ENCODE data around the gene IFT43. TPM values are rescaled to one million over a fixed set of nuclear protein-coding genes. Genes with fewer than 3 reads are reported as not detected.

IFT43 gene
- polyA plus RNA-seq, 3 donors = 10.3 to 12.4 (median 10.5) TPM

- H3K36me3 Mint-ChIP-seq = no peaks in the 10 kb centered on the region
Observed at GRCh38 chr14:76115010-76115422, 129.5 kb downstream of the IFT43 start.

GRCh38 chr14:76117789-76118484, 132.4 kb downstream of the IFT43 start:
- peaks cover 8 to 9% (median 9%) of the 10 kb centered on the region in 3 donors for H3K27me3 Mint-ChIP-seq (ENCODE audit: low read depth in 3 of 3)
- Histone ChIP-seq H3K4me2 (replicated peaks; ENCODE audit: extremely low read depth, low read length, poor library complexity, severe bottlenecking) (no peak overlapping the region), H4K20me1 (ENCODE audit: insufficient read depth, low read length) (no peaks in the 10 kb centered on the region), H3K27ac (ENCODE audit: low read depth in 1 of 2, low read length in 2 of 2) (no peak overlapping the region), H3K4me1 (ENCODE audit: control insufficient read depth in 1 of 2, insufficient read depth in 2 of 2, low read length in 2 of 2) (no peaks in the 10 kb centered on the region), H3K27me3 (ENCODE audit: control insufficient read depth in 2 of 2, insufficient read depth in 2 of 2, low read length in 2 of 2) (no peaks in the 10 kb centered on the region), H3K4me3 (replicated peaks in 1 of 3; ENCODE audit: low read depth in 2 of 3, low read length in 3 of 3) (no peak overlapping the region), H3K9ac (ENCODE audit: insufficient read depth, low read length, poor library complexity, severe bottlenecking) (no peak overlapping the region), H3K36me3 (replicated peaks in 1 of 2; ENCODE audit: control insufficient read depth in 1 of 2, insufficient read depth in 2 of 2, low read length in 2 of 2) (no peaks in the 10 kb centered on the region), H3K79me2 (ENCODE audit: insufficient read depth, low read length) (no peaks in the 10 kb centered on the region), H2AFZ (ENCODE audit: insufficient read depth, low read depth, low read length, poor library complexity, severe bottlenecking) (no peak overlapping the region), H3K9me3 (replicated peaks in 1 of 2; ENCODE audit: control insufficient read depth in 1 of 2, insufficient read depth in 1 of 2, low read length in 2 of 2) (no peaks in the 10 kb centered on the region)
- no peak overlapping the region for H3K27ac Mint-ChIP-seq
- no peaks in the 10 kb centered on the region for H3K36me3 Mint-ChIP-seq
- H3K9me3 Mint-ChIP-seq = no peaks in the 10 kb centered on the region
- 68% methylated on average over 9 of the region's 16 CpGs for WGBS (ENCODE audit: insufficient coverage)
- H3K4me3 Mint-ChIP-seq = no peak overlapping the region
- no peaks in the 10 kb centered on the region for H3K4me1 Mint-ChIP-seq
- DNase-seq = no peak
- intact Hi-C loops (cut with micrococcal nuclease) = no loop called here
- no peak for TF ChIP-seq CTCF (IDR thresholded peaks at IDR 0.05)

More at GRCh38 chr14:76115010-76115422, 129.5 kb downstream of the IFT43 start:
- no peak overlapping the region for H3K4me3 Mint-ChIP-seq
- no peaks in the 10 kb centered on the region for H3K4me1 ChIP-seq (ENCODE audit: control insufficient read depth in 1 of 2, insufficient read depth in 2 of 2, low read length in 2 of 2)
- H3K4me2 ChIP-seq (replicated peaks; ENCODE audit: extremely low read depth, low read length, poor library complexity, severe bottlenecking) = no peak overlapping the region
- no peak overlapping the region for H3K27ac ChIP-seq (ENCODE audit: low read depth in 1 of 2, low read length in 2 of 2)
- WGBS (ENCODE audit: insufficient coverage) = no CpG with 5 or more reads among the region's 2 CpGs
- H3K9ac ChIP-seq (ENCODE audit: insufficient read depth, low read length, poor library complexity, severe bottlenecking) = no peak overlapping the region
- no peaks in the 10 kb centered on the region for H3K79me2 ChIP-seq (ENCODE audit: insufficient read depth, low read length)
- no peak for TF ChIP-seq CTCF (IDR thresholded peaks at IDR 0.05)
- H3K4me1 Mint-ChIP-seq = no peaks in the 10 kb centered on the region
- H3K9me3 Mint-ChIP-seq = peaks cover 0 to 2% (median 0%) of the 10 kb centered on the region in 7 donors
- H3K27me3 Mint-ChIP-seq (ENCODE audit: low read depth in 3 of 3) = peaks cover 9 to 12% (median 10%) of the 10 kb centered on the region in 3 donors
- H2AFZ ChIP-seq (ENCODE audit: insufficient read depth, low read depth, low read length, poor library complexity, severe bottlenecking) = no peak overlapping the region
- no peak for DNase-seq
- H3K4me3 ChIP-seq (replicated peaks in 1 of 3; ENCODE audit: low read depth in 2 of 3, low read length in 3 of 3) = no peak overlapping the region
- intact Hi-C loops (cut with micrococcal nuclease) = no loop called here
- no peaks in the 10 kb centered on the region for H3K9me3 ChIP-seq (replicated peaks in 1 of 2; ENCODE audit: control insufficient read depth in 1 of 2, insufficient read depth in 1 of 2, low read length in 2 of 2)
- no peak overlapping the region for H3K27ac Mint-ChIP-seq
- H3K36me3 ChIP-seq (replicated peaks in 1 of 2; ENCODE audit: control insufficient read depth in 1 of 2, insufficient read depth in 2 of 2, low read length in 2 of 2) = no peaks in the 10 kb centered on the region
- H4K20me1 ChIP-seq (ENCODE audit: insufficient read depth, low read length) = no peaks in the 10 kb centered on the region
- no peaks in the 10 kb centered on the region for H3K27me3 ChIP-seq (ENCODE audit: control insufficient read depth in 2 of 2, insufficient read depth in 2 of 2, low read length in 2 of 2)
